HPDE6-E6E7 (cell line): Measurements from ENCODE around the gene ZNF563.

Experiments
- DNase-seq: peaks from one replicate; pipeline ENCODE4 v3.0.0; 2011; ENCODE audit warnings: missing footprints; ENCODE audit errors: extremely low spot score

ZNF563 gene

GRCh38 chr19:12294249-12295158 is 38.9 kb downstream of the ZNF563 start, which contains the start of gene ZNF44:
TSS of gene ZNF44 (minus strand) at chr19:12294883. CDS start at chr19:12294694, 189 bp downstream.
- peak; percentile 94 for DNase-seq

- peak; percentile 64 for DNase-seq
These were observed 39.6 kb downstream of the ZNF563 start for GRCh38 chr19:12293777-12294248.

- DNase-seq = no peak
These were observed 43.7 kb downstream of the ZNF563 start for GRCh38 chr19:12289790-12290065.

GRCh38 chr19:12287958-12288500 is 45.4 kb downstream of the ZNF563 start:
- no peak for DNase-seq

- DNase-seq = no peak
These were observed 48.8 kb downstream of the ZNF563 start for GRCh38 chr19:12284631-12285030.

- no peak for DNase-seq
These were observed 49.2 kb downstream of the ZNF563 start for GRCh38 chr19:12284226-12284625.

GRCh38 chr19:12278713-12279112 is 54.7 kb downstream of the ZNF563 start:
- no peak for DNase-seq

GRCh38 chr19:12272980-12273901 is 60.2 kb downstream of the ZNF563 start:
- DNase-seq = no peak

- no peak for DNase-seq
These were observed 61.0 kb downstream of the ZNF563 start for GRCh38 chr19:12272386-12272785.

- no peak for DNase-seq
These were observed 62.6 kb downstream of the ZNF563 start for GRCh38 chr19:12270854-12271253.
